Type B pancreatic cell (in vitro differentiated cells): ENCODE measurements around the gene BABAM2. TPM values are rescaled to one million over a fixed set of nuclear protein-coding genes. Genes with fewer than 3 reads are reported as not detected.
"Not testable (repeated sequence)": the region's sequence is repeated elsewhere in the genome, so short reads cannot be mapped to it uniquely, and the experiment has no call there.

Experiments
- DNase-seq: peaks from one replicate; pipeline ENCODE4 v3.0.0; 2021; ENCODE audit warnings: mixed read lengths; ENCODE audit not compliant: unreplicated experiment; ENCODE audit errors: extremely low spot score
- H3K27ac Mint-ChIP-seq: 2 replicates; pipeline ENCODE4 v1.8.0; 2021; ENCODE audit warnings: mild to moderate bottlenecking, mixed read lengths
- H3K27me3 Mint-ChIP-seq: 2 replicates; pipeline ENCODE4 v1.8.0; 2021; ENCODE audit warnings: mixed read lengths
- H3K36me3 Mint-ChIP-seq: 2 replicates; pipeline ENCODE4 v1.8.0; 2021; ENCODE audit warnings: mixed read lengths
- H3K4me1 Mint-ChIP-seq: one replicate; pipeline ENCODE4 v1.8.0; 2021; ENCODE audit warnings: mixed read lengths; ENCODE audit not compliant: unreplicated experiment
- H3K4me3 Mint-ChIP-seq: 2 replicates; pipeline ENCODE4 v1.8.0; 2021; ENCODE audit warnings: mild to moderate bottlenecking, mixed read lengths
- H3K9me3 Mint-ChIP-seq: 2 replicates; pipeline ENCODE4 v1.8.0; 2021; ENCODE audit warnings: mixed read lengths
- total RNA-seq: library from RNA; stranded (reverse); gene quantifications from 2 replicates; pipeline ENCODE4 v1.2.1, GENCODE V29; 2021; ENCODE audit warnings: low replicate concordance
- TF ChIP-seq, protein P1 (sequence below): fragments of 200-600 bp; sonication (generic); conservative IDR thresholded peaks from 2 replicates; pipeline ENCODE4 v1.5.0; 2021; ENCODE audit warnings: antibody characterized with exemption, mild to moderate bottlenecking

The BABAM2 gene
- total RNA-seq, 1 donor from 2014 or later = 30.4 TPM

DNA sequence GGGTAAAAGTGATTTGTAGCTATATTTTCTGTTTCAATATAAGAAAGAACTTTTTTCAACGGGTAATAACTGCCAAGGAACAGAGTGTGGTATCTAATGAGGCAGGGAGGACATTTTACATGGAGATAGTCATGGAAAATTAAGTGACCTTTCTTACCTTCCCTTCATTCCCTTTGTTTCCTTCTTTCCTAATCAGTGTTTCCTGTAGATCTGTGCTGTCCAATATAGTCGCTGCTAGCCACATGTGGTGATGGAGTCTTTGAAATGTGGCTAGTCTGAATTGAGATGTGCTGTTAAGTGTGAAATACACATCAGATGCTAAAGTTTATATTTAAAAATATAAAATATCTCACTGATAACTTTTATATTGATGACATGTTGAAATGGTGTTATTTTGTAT, 81.8 kb downstream of the BABAM2 start:
- Mint-ChIP-seq H3K4me1 (no peaks in the 10 kb centered on the region), H3K4me3 (no peak overlapping the region), H3K36me3 (peaks cover 19% of the 10 kb centered on the region), H3K9me3 (peaks cover 16% of the 10 kb centered on the region), H3K27me3 (no peaks in the 10 kb centered on the region), H3K27ac (no peak overlapping the region)
- DNase-seq = no peak
- TF ChIP-seq, protein P1, sequence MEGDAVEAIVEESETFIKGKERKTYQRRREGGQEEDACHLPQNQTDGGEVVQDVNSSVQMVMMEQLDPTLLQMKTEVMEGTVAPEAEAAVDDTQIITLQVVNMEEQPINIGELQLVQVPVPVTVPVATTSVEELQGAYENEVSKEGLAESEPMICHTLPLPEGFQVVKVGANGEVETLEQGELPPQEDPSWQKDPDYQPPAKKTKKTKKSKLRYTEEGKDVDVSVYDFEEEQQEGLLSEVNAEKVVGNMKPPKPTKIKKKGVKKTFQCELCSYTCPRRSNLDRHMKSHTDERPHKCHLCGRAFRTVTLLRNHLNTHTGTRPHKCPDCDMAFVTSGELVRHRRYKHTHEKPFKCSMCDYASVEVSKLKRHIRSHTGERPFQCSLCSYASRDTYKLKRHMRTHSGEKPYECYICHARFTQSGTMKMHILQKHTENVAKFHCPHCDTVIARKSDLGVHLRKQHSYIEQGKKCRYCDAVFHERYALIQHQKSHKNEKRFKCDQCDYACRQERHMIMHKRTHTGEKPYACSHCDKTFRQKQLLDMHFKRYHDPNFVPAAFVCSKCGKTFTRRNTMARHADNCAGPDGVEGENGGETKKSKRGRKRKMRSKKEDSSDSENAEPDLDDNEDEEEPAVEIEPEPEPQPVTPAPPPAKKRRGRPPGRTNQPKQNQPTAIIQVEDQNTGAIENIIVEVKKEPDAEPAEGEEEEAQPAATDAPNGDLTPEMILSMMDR = no peak

DNA sequence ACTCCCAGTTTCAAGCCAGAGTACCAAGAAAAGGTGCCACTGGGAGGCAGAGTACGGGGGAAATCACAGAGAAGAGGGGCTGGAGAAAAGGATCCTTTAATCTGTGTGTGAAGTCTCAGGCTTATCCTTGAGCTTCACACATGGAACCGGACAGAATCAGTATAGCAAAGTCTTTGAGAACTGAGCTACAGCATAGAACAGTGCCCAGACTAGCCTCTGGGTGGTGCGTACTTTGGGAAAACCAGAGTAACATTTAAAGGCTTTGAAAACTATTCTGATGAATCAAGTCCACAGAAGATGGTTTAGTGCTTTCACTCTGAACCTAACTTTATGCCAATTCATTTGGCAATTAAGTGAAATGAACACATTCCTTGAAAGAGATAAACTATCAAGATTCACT, 83.1 kb downstream of the BABAM2 start:
- Mint-ChIP-seq H3K4me1 (no peaks in the 10 kb centered on the region), H3K4me3 (no peak overlapping the region), H3K36me3 (peaks cover 12% of the 10 kb centered on the region), H3K27ac (no peak overlapping the region), H3K9me3 (peaks cover 10% of the 10 kb centered on the region), H3K27me3 (no peaks in the 10 kb centered on the region)
- TF ChIP-seq, protein P1 = peak; percentile 46
- no peak for DNase-seq

DNA sequence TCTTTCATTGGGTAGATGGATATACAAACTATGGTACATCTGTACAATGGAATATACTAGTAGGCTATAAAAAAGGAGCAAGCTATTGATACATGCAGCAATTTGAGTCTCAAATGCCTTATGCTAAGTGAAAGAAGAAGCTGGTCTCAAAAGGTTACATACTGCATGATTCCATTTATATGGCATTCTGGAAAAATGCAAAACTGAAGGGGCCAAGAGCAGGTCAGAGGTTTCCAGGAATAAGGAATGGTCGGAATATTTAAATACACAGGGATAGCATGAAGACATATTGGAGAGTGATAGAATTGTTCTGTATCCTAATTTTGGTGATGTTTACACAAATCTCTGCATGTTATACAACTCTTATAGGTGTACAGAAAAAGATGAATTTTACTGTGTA, 85.8 kb downstream of the BABAM2 start:
- H3K27me3 Mint-ChIP-seq = no peaks in the 10 kb centered on the region
- no peaks in the 10 kb centered on the region for H3K9me3 Mint-ChIP-seq
- H3K27ac Mint-ChIP-seq = no peak overlapping the region
- no peak overlapping the region for H3K4me3 Mint-ChIP-seq
- DNase-seq = no peak
- H3K36me3 Mint-ChIP-seq = no peaks in the 10 kb centered on the region
- TF ChIP-seq, protein P1 = no peak
- no peaks in the 10 kb centered on the region for H3K4me1 Mint-ChIP-seq

DNA sequence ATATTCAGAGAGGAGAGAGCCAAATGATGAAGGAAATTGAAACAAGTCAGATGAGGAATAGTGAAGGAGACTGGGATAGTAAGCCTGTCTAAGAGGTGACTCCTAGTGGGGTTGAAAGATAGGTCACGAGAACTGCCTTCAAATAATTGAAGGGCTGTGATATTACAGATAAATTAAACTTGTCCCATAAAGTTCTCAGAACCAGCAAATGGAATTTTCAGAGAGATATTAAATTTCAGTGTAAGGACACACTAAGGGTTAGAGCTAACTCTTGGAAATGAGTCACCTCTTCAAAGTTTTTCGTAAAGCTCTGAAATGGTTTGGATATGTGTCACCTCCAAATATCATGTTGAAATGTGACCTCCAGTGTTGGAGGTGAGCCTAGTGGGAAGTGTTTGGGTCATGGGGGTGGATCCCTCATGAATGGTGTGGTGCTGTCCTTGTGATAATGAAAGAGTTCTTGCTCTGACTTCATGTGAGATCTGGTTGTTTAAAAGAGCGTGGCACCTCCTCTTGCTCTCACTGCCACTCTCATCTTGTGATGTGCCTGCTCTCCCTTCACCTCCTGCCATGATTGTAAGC, 87.3 kb downstream of the BABAM2 start:
- Mint-ChIP-seq H3K36me3 (no peaks in the 10 kb centered on the region), H3K9me3 (no peaks in the 10 kb centered on the region), H3K4me1 (no peaks in the 10 kb centered on the region), H3K27me3 (no peaks in the 10 kb centered on the region), H3K4me3 (no peak overlapping the region), H3K27ac (no peak overlapping the region)
- DNase-seq = no peak
- TF ChIP-seq, protein P1 = no peak

DNA sequence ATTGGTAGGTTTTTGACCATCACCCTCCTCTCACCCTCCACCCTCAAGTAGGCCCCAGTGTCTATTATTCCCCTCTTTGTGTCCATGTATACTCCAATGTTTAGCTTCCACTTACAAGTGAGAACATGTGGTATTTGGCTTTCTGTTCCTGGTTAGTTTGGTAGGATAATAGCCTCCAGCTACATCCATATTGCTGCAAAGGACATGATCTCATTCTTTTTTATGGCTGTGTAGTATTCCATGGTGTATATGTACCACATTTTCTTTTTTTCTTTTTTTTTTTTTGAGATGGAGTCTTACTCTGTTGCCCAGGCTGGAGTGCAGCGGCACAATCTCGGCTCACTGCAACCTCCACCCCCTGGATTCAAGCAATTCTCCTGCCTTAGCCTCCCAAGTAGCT, 88.2 kb downstream of the BABAM2 start:
- not testable (repeated sequence) for H3K27ac Mint-ChIP-seq, H3K9me3 Mint-ChIP-seq, H3K4me1 Mint-ChIP-seq, DNase-seq, H3K4me3 Mint-ChIP-seq, H3K27me3 Mint-ChIP-seq, H3K36me3 Mint-ChIP-seq

DNA sequence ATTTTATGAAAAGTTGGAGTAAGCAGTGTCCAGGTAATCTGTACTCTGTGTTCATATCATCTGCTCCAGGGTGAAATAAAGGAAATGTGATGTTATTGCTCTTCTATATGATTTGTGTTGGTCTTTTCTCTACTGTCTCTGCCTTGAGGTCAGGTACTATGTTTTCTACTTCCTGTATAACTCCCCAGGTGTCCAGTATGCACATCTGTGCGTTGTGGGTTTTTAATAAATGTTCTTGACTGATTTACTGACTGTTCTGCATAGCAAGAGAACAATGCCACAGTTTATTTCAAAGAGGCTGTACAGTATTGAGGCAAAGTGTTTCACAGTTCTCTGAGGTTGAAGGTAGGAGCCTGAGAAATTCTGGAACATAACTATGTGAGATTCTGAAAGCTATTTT, 89.7 kb downstream of the BABAM2 start:
- Mint-ChIP-seq H3K4me1 (no peaks in the 10 kb centered on the region), H3K9me3 (no peaks in the 10 kb centered on the region), H3K27me3 (no peaks in the 10 kb centered on the region), H3K36me3 (no peaks in the 10 kb centered on the region), H3K4me3 (no peak overlapping the region), H3K27ac (no peak overlapping the region)
- TF ChIP-seq, protein P1 = no peak
- no peak for DNase-seq
